GM15510 (cell line): Measurements from ENCODE around the gene SPSB3.

Experiments used
- POLR2A ChIP-seq: IDR thresholded peaks from 3 replicates; pipeline ENCODE4 v1.6.1; 2011; ENCODE audit warnings: borderline replicate concordance; ENCODE audit not compliant: insufficient read length; ENCODE audit errors: extremely low read depth

The SPSB3 gene

GRCh38 chr16:1752853-1753252, 29.5 kb downstream of the SPSB3 start:
- TF ChIP-seq POLR2A: no peak

GRCh38 chr16:1751946-1752345, 30.4 kb downstream of the SPSB3 start:
- TF ChIP-seq POLR2A: no peak

GRCh38 chr16:1749152-1750117, 32.9 kb downstream of the SPSB3 start:
- TF ChIP-seq POLR2A: no peak

GRCh38 chr16:1747934-1748333, 34.4 kb downstream of the SPSB3 start:
- TF ChIP-seq POLR2A: no peak

GRCh38 chr16:1746693-1747195, 35.6 kb downstream of the SPSB3 start:
- no peak for TF ChIP-seq POLR2A

GRCh38 chr16:1745900-1746692, 36.3 kb downstream of the SPSB3 start:
- TF ChIP-seq POLR2A: no peak

GRCh38 chr16:1745181-1745899, 37.0 kb downstream of the SPSB3 start:
- no peak for TF ChIP-seq POLR2A

GRCh38 chr16:1744338-1744840, 38.0 kb downstream of the SPSB3 start:
- TF ChIP-seq POLR2A: no peak

GRCh38 chr16:1743376-1744337, 38.7 kb downstream of the SPSB3 start:
- TF ChIP-seq POLR2A: no peak

- TF ChIP-seq POLR2A: no peak
Measured at GRCh38 chr16:1741553-1742165, 40.7 kb downstream of the SPSB3 start.

GRCh38 chr16:1740781-1741490, 41.4 kb downstream of the SPSB3 start:
- TF ChIP-seq POLR2A: no peak

GRCh38 chr16:1740234-1740633, 42.1 kb downstream of the SPSB3 start:
- no peak for TF ChIP-seq POLR2A
